ENCODE data around the gene PCP4. TPM values are rescaled to one million over a fixed set of nuclear protein-coding genes. Genes with fewer than 3 reads are reported as not detected.
A peak's percentile ranks its signal among the peaks of the same experiment; 100 is the strongest.

Gene PCP4
- total RNA-seq, 1 donor from 2014 or later: 18.1 TPM

- TF ChIP-seq CTCF (IDR thresholded peaks at IDR 0.05; ENCODE audit: unreplicated experiment): no peak
- peaks cover 42% of the 10 kb centered on the region for H3K4me1 Mint-ChIP-seq
- no peaks in the 10 kb centered on the region for H3K9me3 Mint-ChIP-seq
- peak overlapping the region; percentile 86 for H3K27ac Mint-ChIP-seq
- H3K27me3 Mint-ChIP-seq (ENCODE audit: low read depth): no peaks in the 10 kb centered on the region
- no peak overlapping the region for H3K4me3 Mint-ChIP-seq
- no peak for DNase-seq (ENCODE audit: low spot score in 2 of 2, unreplicated experiment in 2 of 2)
- H3K36me3 Mint-ChIP-seq: peaks cover 2% of the 10 kb centered on the region
Observed at GRCh38 chr21:39845571-39846130, 21.6 kb upstream of the PCP4 start.

- Mint-ChIP-seq H3K4me3 (no peak overlapping the region), H3K36me3 (peaks cover 2% of the 10 kb centered on the region), H3K4me1 (peaks cover 35% of the 10 kb centered on the region), H3K9me3 (no peaks in the 10 kb centered on the region), H3K27ac (peak overlapping the region; percentile 56), H3K27me3 (ENCODE audit: low read depth) (no peaks in the 10 kb centered on the region)
- DNase-seq (ENCODE audit: low spot score in 2 of 2, unreplicated experiment in 2 of 2): no peak
- TF ChIP-seq CTCF (IDR thresholded peaks at IDR 0.05; ENCODE audit: unreplicated experiment): no peak
Observed at GRCh38 chr21:39847877-39848276, 19.4 kb upstream of the PCP4 start.

GRCh38 chr21:39849014-39849655 lies 18.1 kb upstream of the PCP4 start:
- Mint-ChIP-seq H3K4me1 (peaks cover 35% of the 10 kb centered on the region), H3K9me3 (peaks cover 3% of the 10 kb centered on the region), H3K4me3 (no peak overlapping the region)

GRCh38 chr21:39850333-39850732 lies 16.9 kb upstream of the PCP4 start:
- no peak for DNase-seq (ENCODE audit: low spot score in 2 of 2, unreplicated experiment in 2 of 2)
- Mint-ChIP-seq H3K4me3 (no peak overlapping the region), H3K27me3 (ENCODE audit: low read depth) (no peaks in the 10 kb centered on the region), H3K4me1 (peaks cover 30% of the 10 kb centered on the region), H3K27ac (no peak overlapping the region), H3K9me3 (peaks cover 4% of the 10 kb centered on the region), H3K36me3 (no peaks in the 10 kb centered on the region)
- TF ChIP-seq CTCF (IDR thresholded peaks at IDR 0.05; ENCODE audit: unreplicated experiment): no peak

More at GRCh38 chr21:39849014-39849655, 18.1 kb upstream of the PCP4 start:
- DNase-seq (ENCODE audit: low spot score in 2 of 2, unreplicated experiment in 2 of 2): no peak
- peak overlapping the region; percentile 79 for H3K27ac Mint-ChIP-seq
- H3K36me3 Mint-ChIP-seq: peaks cover 2% of the 10 kb centered on the region
- TF ChIP-seq CTCF (IDR thresholded peaks at IDR 0.05; ENCODE audit: unreplicated experiment): no peak
- H3K27me3 Mint-ChIP-seq (ENCODE audit: low read depth): no peaks in the 10 kb centered on the region

- no peaks in the 10 kb centered on the region for H3K36me3 Mint-ChIP-seq
- TF ChIP-seq CTCF (IDR thresholded peaks at IDR 0.05; ENCODE audit: unreplicated experiment): no peak
- no peak for DNase-seq (ENCODE audit: low spot score in 2 of 2, unreplicated experiment in 2 of 2)
- no peaks in the 10 kb centered on the region for H3K27me3 Mint-ChIP-seq (ENCODE audit: low read depth)
- no peak overlapping the region for H3K27ac Mint-ChIP-seq
- H3K4me3 Mint-ChIP-seq: no peak overlapping the region
- H3K4me1 Mint-ChIP-seq: peaks cover 23% of the 10 kb centered on the region
- H3K9me3 Mint-ChIP-seq: peaks cover 4% of the 10 kb centered on the region
Observed at GRCh38 chr21:39851002-39851618, 16.1 kb upstream of the PCP4 start.

All from mesothelial cell of epicardium (in vitro differentiated cells).